Stomach (tissue), 9 donors: Measurements from ENCODE around the gene NUDT7. TPM values are rescaled to one million over a fixed set of nuclear protein-coding genes. Genes with fewer than 3 reads are reported as not detected.

Source experiments
- DNase-seq, 2 donors: peaks; one replicate each; pipeline versions ENCODE4 v3.0.0 to v3.0.0-alpha.2; 2013 to 2019
- H3K27ac ChIP-seq, 5 donors: fragments of 200-600 bp in 4 of 5; sonication (generic) in 4 of 5; one replicate each; pipeline ENCODE4 v1.5.1; 2013 to 2019; ENCODE audit warnings: mild to moderate bottlenecking in 1 of 5, moderate library complexity in 1 of 5
- H3K27me3 ChIP-seq, 3 donors: fragments of 200-600 bp; sonication (generic); one replicate each; pipeline ENCODE4 v1.5.1; 2017 to 2019; ENCODE audit warnings: mixed run types in 1 of 3
- H3K36me3 ChIP-seq, 4 donors: fragments of 200-600 bp; sonication (generic); 1 replicate in 3 of 4; 2 replicates in 1 of 4; pipeline ENCODE4 v1.5.1; 2016 to 2019
- H3K4me1 ChIP-seq, 4 donors: fragments of 200-600 bp; sonication (generic); one replicate each; pipeline ENCODE4 v1.5.1; 2016 to 2019
- H3K4me3 ChIP-seq, 4 donors: fragments of 200-600 bp; sonication (generic) in 3 of 4; one replicate each; pipeline ENCODE4 v1.5.1; 2016 to 2019; ENCODE audit warnings: mild to moderate bottlenecking in 1 of 4
- H3K9me3 ChIP-seq, 4 donors: fragments of 200-600 bp; sonication (generic); one replicate each; pipeline ENCODE4 v1.5.1; 2016 to 2019
- EP300 ChIP-seq: sonication (generic); formaldehyde crosslinking; IDR thresholded peaks from one replicate; pipeline ENCODE4 v1.6.1; 2017; ENCODE audit warnings: antibody characterized with exemption
- WGBS, 5 donors: extraction: QIAGEN DNeasy Blood & Tissue Kit in 3 of 5; methylation state at CpG; one replicate each; pipeline versions ENCODE4 v1.1.5 to v1.1.7; 2013 to 2018; 5-methylcytosine and 5-hydroxymethylcytosine counted together
- intact Hi-C: fragments of 100-400 bp; cut with DNase I; formaldehyde crosslinking; loops from one replicate; pipeline ENCODE4 v1.15.1; 2023; ENCODE audit warnings: low total_unique reads
- polyA plus RNA-seq, 3 donors: library from polyadenylated mRNA; stranded (reverse); fragments of 200-250 nt; gene quantifications; one replicate each; pipeline ENCODE4 v1.2.3, GENCODE V29; 2013
- total RNA-seq, 5 donors: library from RNA; depleted of rRNA; stranded (reverse); fragments of >200 nt; gene quantifications; one replicate each; pipeline versions ENCODE4 v1.1.0 to v1.2.3, GENCODE V29; 2014 to 2016
- donor health status: healthy with polysubstance abuse.
- donor health status: Bipolar disorder and iron deficiency.
- donor health status: healthy.

The NUDT7 gene
- total and polyA plus RNA-seq, 8 donors = 2.2 to 14.0 (median 6.8) TPM; not detected in 2

DNA sequence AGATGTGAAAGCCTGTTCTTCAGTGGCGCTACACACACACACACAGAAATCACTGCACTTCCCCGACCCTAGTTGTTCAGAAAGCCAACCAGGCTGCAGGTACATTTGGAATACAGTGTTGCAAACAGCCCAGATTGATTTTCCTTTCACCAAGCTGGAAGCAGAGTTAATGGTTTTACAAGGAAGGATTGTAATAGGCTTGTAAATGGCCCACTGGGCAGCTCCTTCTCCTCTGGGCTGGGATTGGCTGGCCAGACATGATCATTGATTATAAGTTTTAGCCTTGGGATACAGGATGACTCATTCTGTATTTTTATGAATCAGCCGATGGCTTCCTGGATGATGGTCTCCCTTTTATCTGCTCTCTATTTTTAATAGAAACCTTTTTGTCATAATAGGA is 68.6 kb downstream of the NUDT7 start:
- Histone ChIP-seq H3K36me3 (no peaks in the 10 kb centered on the region), H3K4me1 (peaks cover 6 to 19% (median 15%) of the 10 kb centered on the region in 4 donors), H3K9me3 (no peaks in the 10 kb centered on the region), H3K27me3 (peaks cover 16 to 67% (median 27%) of the 10 kb centered on the region in 3 donors), H3K4me3 (no peak overlapping the region), H3K27ac (no peak overlapping the region)
- WGBS, 5 donors = 68 to 78% (median 73%) methylated on average over 3 of the region's 3 CpGs
- no peak for DNase-seq
- no peak for TF ChIP-seq EP300
- intact Hi-C loops = no loop called here

Other genes starting within 250 kb of the NUDT7 start
- 1 to 10 TPM in 2 of 5 donors, under 1 TPM in 1, not detected in 2; 0.87 to 5.1 (median 1.2) TPM for gene VAT1L, start 66.0 kb downstream of the NUDT7 start, total RNA-seq
- 1 to 10 TPM in 2 of 3 donors, under 1 TPM in 1; 0.61 to 4.4 (median 1.5) TPM for gene VAT1L, start 66.0 kb downstream of the NUDT7 start, polyA plus RNA-seq